Measurements from ENCODE around the gene GTPBP8.

The GTPBP8 gene

GRCh38 chr3:112990672-112991602, at the start of gene GTPBP8:
Gene GTPBP8, plus strand, starts transcription at chr3:112990984. Its CDS starts 16 bp downstream, at chr3:112991000.
- DNase-seq (ENCODE audit: low read depth) = peak; percentile 63

GRCh38 chr3:112948346-112948838, 42.4 kb upstream of the GTPBP8 start:
- DNase-seq (ENCODE audit: low read depth) = no peak

- no peak for DNase-seq (ENCODE audit: low read depth)
These were observed 34.4 kb upstream of the GTPBP8 start for GRCh38 chr3:112956351-112956750.

- DNase-seq (ENCODE audit: low read depth) = no peak
These were observed 31.8 kb upstream of the GTPBP8 start for GRCh38 chr3:112958811-112959560.

DNA sequence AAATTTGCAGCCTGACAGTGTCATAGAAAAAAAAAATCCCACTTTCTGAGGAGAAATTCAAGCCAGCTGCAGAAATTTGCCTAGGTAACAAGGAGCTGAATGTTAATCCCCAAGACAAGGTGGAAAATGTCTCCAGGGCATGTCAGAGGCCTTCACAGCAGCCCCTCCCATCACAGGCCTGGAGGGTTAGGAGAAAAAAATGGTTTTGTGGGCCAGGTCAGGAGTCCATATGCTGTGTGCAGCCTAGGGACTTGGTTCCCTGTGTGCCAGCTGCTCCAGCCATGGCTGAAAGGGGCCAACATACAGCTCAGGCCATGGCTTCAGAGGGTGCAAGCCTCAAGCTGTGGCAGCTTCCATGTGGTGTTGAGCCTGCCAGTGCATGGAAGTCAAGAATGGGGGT, 27.1 kb upstream of the GTPBP8 start:
- DNase-seq (ENCODE audit: low read depth) = no peak

DNA sequence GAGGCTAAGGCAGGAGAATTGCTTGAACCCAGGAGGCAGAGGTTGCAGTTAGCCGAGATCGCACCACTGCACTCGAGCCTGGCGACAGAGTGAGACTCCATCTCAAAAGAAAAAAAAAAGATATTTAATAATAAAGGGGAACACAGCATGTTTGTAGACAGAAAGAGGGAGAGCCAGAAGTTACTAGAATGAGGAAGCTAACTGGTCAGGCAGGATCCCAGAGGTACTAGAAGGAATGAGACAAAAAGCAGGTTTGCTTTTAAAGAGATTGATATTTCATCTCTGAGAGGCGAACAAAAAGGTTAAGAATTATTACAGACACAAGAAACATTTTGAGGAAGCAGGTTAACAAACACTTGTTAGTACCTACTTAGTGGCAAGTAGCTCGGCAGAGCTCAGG, 25.1 kb upstream of the GTPBP8 start:
- DNase-seq (ENCODE audit: low read depth) = no peak

GRCh38 chr3:112966633-112967032, 24.2 kb upstream of the GTPBP8 start:
- DNase-seq (ENCODE audit: low read depth) = no peak

GRCh38 chr3:112967425-112967824, 23.4 kb upstream of the GTPBP8 start:
- DNase-seq (ENCODE audit: low read depth) = no peak

DNA sequence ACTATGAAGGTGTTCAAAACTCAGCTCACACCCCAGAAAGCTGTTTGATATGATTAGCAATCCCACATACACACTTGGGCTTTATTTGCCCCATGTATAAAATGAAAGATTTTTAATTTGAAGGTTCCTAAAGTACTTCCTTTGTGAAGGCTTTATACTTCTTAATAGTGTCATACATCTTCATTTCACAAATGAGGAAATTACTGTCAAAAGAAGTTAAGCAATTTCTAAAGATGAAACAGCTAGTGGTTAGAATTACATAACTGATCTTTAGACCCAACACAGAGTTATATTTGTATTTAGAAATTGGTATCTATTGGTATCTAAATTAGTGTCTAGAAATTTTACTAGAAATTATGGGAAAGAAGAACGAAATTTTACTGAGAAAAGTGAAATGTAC, 23.0 kb upstream of the GTPBP8 start:
- DNase-seq (ENCODE audit: low read depth) = no peak

- no peak for DNase-seq (ENCODE audit: low read depth)
These were observed 18.6 kb upstream of the GTPBP8 start for GRCh38 chr3:112972158-112972557.

- no peak for DNase-seq (ENCODE audit: low read depth)
These were observed 17.2 kb upstream of the GTPBP8 start for GRCh38 chr3:112973325-112974177.

DNA sequence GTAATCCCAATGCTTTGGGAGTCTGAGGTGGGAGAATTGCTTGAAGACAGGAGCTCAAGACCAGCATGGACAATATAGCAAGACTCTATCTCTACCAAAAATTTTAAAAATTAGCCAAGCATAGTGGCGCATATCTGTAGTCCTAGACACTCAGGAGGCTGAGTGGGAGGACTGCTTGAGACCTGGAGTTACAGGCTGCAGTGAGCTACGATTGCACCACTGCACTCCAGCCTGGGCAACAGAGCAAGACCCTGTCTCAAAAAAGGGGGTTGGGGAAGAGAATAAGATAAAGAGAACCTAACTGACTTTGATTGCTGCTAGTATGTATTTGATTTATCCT, 16.6 kb upstream of the GTPBP8 start:
- no peak for DNase-seq (ENCODE audit: low read depth)

DNA sequence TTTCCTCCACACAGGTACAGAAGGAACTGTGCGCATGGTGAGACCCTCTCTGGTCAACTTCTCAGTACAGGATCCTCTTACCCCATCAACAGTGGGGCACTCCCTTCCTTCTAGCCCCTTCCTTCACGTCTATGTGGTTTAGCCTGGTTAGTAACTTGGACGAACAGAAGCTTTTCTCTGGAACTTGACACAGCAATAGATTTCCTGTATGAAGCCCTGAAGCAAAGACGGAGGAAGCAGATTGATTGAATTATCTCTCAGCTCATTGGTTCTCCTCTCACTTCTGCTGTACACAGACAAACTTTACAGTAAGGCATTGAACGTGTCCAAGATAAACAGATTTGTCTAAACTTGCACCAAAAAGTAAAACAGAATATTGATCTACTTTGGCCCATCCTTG, 15.9 kb upstream of the GTPBP8 start, which contains the start of gene CD200R1:
TSS of gene CD200R1 (minus strand) at position 210 of the 400 bp plus-strand sequence. CDS start 246 bp downstream, outside the sequence.
- no peak for DNase-seq (ENCODE audit: low read depth)

- DNase-seq (ENCODE audit: low read depth) = no peak
These were observed 14.8 kb upstream of the GTPBP8 start for GRCh38 chr3:112976001-112976400.

- DNase-seq (ENCODE audit: low read depth) = no peak
These were observed 13.8 kb upstream of the GTPBP8 start for GRCh38 chr3:112976953-112977352.

DNA sequence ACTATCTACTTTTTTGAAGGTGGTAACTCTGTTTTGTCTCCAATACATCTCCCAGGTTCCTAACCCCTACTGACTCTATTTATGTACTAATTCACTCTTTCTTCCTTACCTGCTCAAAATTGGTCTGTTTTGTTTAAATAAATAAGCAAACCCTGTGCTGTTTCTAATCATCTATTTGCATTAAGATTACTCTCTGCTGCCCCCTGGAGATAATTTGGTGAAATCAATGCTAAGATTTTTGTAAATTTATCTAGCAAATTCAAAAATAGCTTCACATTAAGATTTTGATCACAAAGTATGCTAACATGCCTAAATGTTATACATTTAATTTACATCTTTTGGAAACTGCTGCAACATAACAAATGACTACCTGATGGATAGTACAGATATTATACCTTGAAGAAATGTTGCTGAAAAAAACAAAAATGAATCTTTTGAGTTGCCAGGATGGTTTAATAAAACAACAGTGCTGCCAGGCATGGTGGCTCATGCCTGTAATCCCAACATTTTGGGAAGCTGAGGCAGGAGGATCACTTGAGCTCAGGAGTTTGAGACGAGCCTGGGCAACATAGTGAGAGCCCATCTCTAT, 11.4 kb upstream of the GTPBP8 start:
- no peak for DNase-seq (ENCODE audit: low read depth)

- DNase-seq (ENCODE audit: low read depth) = no peak
These were observed 10.7 kb upstream of the GTPBP8 start for GRCh38 chr3:112980080-112980479.

GRCh38 chr3:112982710-112983109, 8.1 kb upstream of the GTPBP8 start:
- DNase-seq (ENCODE audit: low read depth) = no peak

- DNase-seq (ENCODE audit: low read depth) = no peak
These were observed 6.3 kb upstream of the GTPBP8 start for GRCh38 chr3:112984485-112984884.

GRCh38 chr3:112987710-112988334, 3.0 kb upstream of the GTPBP8 start:
- no peak for DNase-seq (ENCODE audit: low read depth)

GRCh38 chr3:112995800-112996199, 5.0 kb downstream of the GTPBP8 start:
- DNase-seq (ENCODE audit: low read depth) = no peak
